AG10803 (cell line): ENCODE data around the gene CC2D1B.

Source experiments
- DNase-seq: peaks from one replicate; pipeline ENCODE4 v3.0.0; 2010; ENCODE audit warnings: low read depth
- H3K4me3 ChIP-seq: 2 replicates; pipeline ENCODE4 v1.5.1; 2011; ENCODE audit warnings: mild to moderate bottlenecking, low read length, control low read depth
- TF ChIP-seq, protein P1 (sequence below): conservative IDR thresholded peaks from 2 replicates; pipeline ENCODE4 v1.5.1; 2011; ENCODE audit warnings: mild to moderate bottlenecking, low read length, control low read depth, inconsistent platforms

Gene CC2D1B

DNA sequence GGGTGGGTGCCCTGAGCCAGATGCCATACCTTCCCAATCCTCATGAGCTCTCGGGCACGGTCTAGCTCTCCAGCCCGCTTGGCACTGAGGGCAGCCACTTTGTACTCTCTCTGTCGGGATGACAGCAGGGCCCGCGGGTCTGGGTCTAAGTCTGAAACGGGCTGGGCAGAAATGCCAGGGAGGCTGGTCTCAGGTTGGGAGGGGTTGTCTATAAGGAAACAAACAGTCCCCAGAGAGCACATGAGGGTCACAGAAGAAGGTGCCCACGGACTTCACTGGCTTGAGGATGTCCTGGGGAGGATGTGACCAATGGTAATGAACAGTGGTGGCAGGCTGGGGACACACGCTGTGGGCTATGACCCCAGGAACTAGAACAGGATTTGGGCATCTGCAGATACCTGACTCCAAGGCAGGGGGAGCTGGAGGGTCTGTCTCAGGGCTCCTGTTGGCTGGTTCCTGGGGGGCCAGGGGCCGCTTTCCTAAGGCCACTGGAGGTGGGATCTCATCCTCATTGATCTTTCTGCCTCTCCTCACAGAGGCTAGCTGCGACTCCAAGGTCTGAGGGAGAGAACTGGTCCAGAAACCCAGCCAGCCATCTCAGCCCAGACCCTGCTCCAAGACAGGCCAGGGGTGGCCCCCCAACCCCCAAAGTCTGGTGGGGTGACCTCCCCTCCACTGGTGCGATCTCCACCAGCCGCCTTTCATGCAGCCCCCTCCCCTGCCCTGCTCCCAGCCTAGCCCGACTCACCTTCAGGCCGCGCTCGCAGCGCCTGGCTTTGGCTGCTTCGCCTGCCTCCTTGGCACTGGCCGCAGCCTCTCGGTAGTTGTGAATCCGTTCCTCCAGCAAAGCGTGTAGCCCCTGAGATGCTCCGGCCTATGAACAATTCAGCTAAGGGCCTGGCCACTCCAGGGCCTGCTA, 6.1 kb downstream of the CC2D1B start:
- no peak for DNase-seq
- TF ChIP-seq, protein P1, sequence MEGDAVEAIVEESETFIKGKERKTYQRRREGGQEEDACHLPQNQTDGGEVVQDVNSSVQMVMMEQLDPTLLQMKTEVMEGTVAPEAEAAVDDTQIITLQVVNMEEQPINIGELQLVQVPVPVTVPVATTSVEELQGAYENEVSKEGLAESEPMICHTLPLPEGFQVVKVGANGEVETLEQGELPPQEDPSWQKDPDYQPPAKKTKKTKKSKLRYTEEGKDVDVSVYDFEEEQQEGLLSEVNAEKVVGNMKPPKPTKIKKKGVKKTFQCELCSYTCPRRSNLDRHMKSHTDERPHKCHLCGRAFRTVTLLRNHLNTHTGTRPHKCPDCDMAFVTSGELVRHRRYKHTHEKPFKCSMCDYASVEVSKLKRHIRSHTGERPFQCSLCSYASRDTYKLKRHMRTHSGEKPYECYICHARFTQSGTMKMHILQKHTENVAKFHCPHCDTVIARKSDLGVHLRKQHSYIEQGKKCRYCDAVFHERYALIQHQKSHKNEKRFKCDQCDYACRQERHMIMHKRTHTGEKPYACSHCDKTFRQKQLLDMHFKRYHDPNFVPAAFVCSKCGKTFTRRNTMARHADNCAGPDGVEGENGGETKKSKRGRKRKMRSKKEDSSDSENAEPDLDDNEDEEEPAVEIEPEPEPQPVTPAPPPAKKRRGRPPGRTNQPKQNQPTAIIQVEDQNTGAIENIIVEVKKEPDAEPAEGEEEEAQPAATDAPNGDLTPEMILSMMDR: no peak
- H3K4me3 ChIP-seq: no peak overlapping the region

DNA sequence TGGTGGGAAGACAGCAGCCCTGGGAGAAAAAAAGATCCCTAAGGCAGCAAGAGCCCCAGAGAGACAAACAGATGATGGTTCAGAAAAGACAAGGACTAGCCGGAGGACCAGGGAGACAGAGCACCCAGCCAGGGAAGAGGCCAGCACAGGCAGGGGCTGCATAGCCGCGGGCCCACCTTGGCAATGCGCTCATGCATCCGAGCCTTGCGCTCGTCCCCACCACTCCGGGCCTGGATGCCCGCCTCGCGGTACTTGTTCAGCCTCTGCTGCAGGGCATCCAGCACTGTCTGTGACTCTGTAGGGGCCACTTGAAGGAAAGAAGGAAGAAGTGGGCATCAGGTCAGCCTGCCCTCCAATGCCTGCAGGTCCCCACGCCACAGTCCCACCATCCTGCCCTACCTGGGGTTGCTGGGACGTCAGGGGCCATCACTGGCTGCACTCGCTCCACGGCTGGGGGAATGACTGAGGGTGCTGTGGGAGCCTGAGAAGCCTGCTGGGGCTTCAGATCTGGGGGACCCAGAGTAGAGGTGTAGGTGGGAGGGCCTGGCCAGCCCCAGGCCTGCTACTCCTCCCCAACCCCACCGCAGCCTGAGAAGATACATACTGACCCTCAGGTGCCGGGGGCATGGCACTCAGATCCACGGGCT, 7.0 kb downstream of the CC2D1B start:
- no peak overlapping the region for H3K4me3 ChIP-seq
- TF ChIP-seq, protein P1: no peak

DNA sequence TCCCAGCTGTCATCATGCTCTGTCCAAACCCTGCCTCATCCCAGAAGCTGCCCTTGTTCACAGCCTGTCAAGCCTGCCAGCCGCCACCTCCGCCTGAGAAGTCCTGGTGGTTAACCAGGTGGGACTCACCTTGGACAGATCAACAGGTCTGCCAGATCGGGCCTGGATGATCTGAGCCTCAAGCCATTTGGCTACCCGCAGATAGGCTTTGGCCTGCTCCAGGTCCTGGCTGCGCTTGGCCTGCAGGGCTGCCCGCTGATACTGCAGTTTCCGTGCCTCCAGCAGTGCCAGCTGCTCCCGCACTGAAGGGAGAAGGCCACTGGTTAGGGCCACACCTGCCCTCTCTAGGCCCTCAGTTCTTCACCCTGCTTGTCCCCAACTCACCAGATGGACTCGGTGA, 8.6 kb downstream of the CC2D1B start:
- H3K4me3 ChIP-seq: no peak overlapping the region
- no peak for DNase-seq
- TF ChIP-seq, protein P1: no peak

More for the DNA sequence above, 7.0 kb downstream of the CC2D1B start:
- no peak for DNase-seq

DNA sequence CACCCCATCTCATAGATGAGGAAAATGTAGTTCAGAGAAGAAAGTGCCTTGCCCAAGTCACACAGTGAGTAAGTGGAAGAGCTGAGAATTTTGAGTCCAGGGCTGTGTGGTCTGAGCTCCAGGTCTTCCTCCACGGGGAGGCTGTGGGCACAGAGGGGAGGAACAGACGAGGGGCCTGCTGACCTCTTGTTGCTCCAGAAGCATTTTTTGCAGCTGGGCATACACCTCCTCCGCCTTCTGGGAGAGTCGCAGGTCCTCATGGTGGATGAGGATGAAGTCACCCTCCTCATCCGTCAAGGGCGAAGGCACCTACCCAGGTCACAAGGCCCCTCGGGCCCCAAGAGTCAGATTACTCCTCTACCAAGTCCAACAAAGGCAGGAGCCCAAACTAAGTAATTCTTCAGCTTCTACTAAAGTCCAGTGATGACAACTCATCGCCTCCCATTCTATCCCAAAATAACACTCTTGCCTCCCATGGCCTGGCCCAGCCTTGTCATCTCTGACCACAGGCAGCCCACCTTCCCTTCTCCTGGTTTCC, 9.1 kb downstream of the CC2D1B start:
- DNase-seq: no peak
- H3K4me3 ChIP-seq: no peak overlapping the region
- TF ChIP-seq, protein P1: no peak

DNA sequence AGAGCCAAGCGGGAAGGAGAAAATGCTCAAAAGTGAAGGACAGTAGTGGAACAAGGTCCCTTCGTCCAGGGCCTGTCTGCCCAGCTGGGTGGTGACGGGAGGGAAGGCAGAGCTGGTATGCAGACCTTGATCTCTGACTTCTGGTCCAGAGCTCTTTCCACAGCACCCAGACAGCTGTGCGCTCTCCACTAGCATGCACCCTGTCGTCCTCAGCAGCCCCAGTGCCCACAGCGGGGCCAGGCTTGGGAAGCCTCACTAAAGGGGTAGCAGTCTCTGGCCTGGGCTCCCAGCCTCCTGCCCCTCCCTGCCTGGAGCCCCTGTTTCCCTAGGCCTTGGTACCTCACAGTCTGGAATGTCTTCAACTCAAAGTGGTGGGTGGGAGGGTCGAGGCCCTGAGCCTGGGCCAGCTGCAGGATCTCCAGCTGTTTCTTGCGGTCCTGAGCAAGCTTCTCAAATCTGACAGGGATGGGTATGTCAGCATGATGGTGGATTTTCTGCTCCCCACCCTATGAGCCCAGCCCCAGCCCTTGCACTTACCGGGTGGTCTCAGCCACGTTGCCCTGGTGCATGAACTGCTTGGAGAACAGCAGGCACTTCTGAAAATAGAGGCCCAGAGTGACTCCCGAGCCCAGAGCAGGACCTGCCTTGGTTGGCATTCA, 10.0 kb downstream of the CC2D1B start:
- TF ChIP-seq, protein P1: no peak
- no peak overlapping the region for H3K4me3 ChIP-seq
- no peak for DNase-seq

DNA sequence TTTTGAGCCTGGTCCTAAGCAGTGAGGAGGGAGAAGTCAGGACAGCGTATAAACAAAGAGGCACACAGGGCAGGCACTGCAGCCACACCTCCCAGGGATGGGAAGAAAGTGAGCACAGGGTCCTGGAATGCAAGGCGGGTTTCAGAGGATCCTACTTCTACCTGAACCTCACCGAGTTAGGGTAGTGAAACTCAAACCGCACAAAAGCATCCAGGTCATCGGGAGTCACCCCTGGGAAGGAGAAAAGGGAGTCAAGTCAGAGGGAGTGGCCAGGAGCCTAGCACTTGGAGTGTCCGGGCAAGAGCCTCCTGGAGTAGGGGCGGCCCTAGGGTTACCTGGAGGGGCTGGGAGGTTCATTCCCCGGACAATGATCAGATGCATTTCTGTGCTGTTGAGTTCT, 10.6 kb downstream of the CC2D1B start:
- TF ChIP-seq, protein P1: no peak
- DNase-seq: no peak
- H3K4me3 ChIP-seq: no peak overlapping the region
